A549 (cell line): ENCODE results near the gene SNRPA1. TPM values are rescaled to one million over a fixed set of nuclear protein-coding genes. Genes with fewer than 3 reads are reported as not detected.

ENCODE experiments used
- ATAC-seq, 2 experiments: fragments of 200-7000 bp in 1 of 2; fragments of >200 bp in 1 of 2; cut with Nextera tagmentation in 1 of 2; cut with Tn5 transposase in 1 of 2; 3 replicates each; pipeline versions ENCODE4 v1.8.0 to v1.9.1; 2018 to 2020; ENCODE audit warnings: mild to moderate bottlenecking in 1 of 2, moderate library complexity in 1 of 2
- CTCF ChIA-PET: fragments of 300-600 bp; sonication (Branson Sonifier 250); formaldehyde crosslinking; extraction: SDS; loops from one replicate; lab custom pipeline; 2021; ENCODE audit warnings: antibody characterized with exemption, inconsistent platforms; lab: Yijun Ruan, JAX
- POLR2A ChIA-PET: fragments of 350-600 bp; formaldehyde crosslinking; extraction: SDS; loops from one replicate; lab custom pipeline; 2021; ENCODE audit warnings: antibody characterized with exemption, inconsistent platforms; lab: Yijun Ruan, JAX
- DNase-seq, 2 experiments: peaks; one replicate each; pipeline versions ENCODE4 v3.0.0 to v3.0.0-alpha.2; 2011 to 2016; ENCODE audit warnings: low read depth in 1 of 2, low spot score in 1 of 2
- FAIRE-seq: peaks from 2 replicates; lab custom pipeline; 2011; peaks lifted over from hg19 to GRCh38; lab: Jason Lieb, UNC
- H3K27ac ChIP-seq, 2 experiments: fragments of >200 bp; sonication (Bioruptor Twin); formaldehyde crosslinking; 3 replicates each; pipeline ENCODE4 v1.5.1; 2016 to 2017
- H3K4me1 ChIP-seq: fragments of >200 bp; sonication (Bioruptor Twin); formaldehyde crosslinking; 3 replicates; pipeline ENCODE4 v1.6.1; 2016
- H3K4me2 ChIP-seq: fragments of >200 bp; sonication (Bioruptor Twin); formaldehyde crosslinking; 3 replicates; pipeline ENCODE4 v1.6.1; 2016
- H3K4me3 ChIP-seq: fragments of >200 bp; sonication (Bioruptor Twin); formaldehyde crosslinking; 3 replicates; pipeline ENCODE4 v1.5.1; 2016
- H3K9me3 ChIP-seq: fragments of >200 bp; sonication (Bioruptor Twin); formaldehyde crosslinking; 3 replicates; pipeline ENCODE4 v1.6.1; 2016
- CHD4 ChIP-seq: fragments of 200-600 bp; sonication (generic); IDR thresholded peaks from 2 replicates; pipeline ENCODE4 v1.6.1; 2016; ENCODE audit warnings: antibody characterized with exemption, mild to moderate bottlenecking, borderline replicate concordance
- EHMT2 ChIP-seq: fragments of 200-600 bp; sonication (generic); IDR thresholded peaks from 2 replicates; pipeline ENCODE4 v1.6.1; 2016; ENCODE audit warnings: antibody characterized with exemption, low read depth, mild to moderate bottlenecking, moderate library complexity
- ESRRA ChIP-seq: fragments of 150-350 bp; IDR thresholded peaks from 2 replicates; pipeline ENCODE4 v1.6.1; 2014; ENCODE audit warnings: mild to moderate bottlenecking, low read length, borderline replicate concordance
- FOSB ChIP-seq: fragments of 250-450 bp; sonication (Bioruptor Pico); IDR thresholded peaks from 2 replicates; pipeline ENCODE4 v1.5.0; 2020; ENCODE audit warnings: mild to moderate bottlenecking, moderate library complexity
- HOXB13 ChIP-seq: fragments of 250-450 bp; sonication (Bioruptor Pico); IDR thresholded peaks from 2 replicates; pipeline ENCODE4 v1.5.0; 2020; ENCODE audit warnings: low read depth, mild to moderate bottlenecking, moderate library complexity
- HOXB5 ChIP-seq: fragments of 250-450 bp; sonication (Bioruptor Pico); IDR thresholded peaks from 2 replicates; pipeline ENCODE4 v1.5.0; 2020; ENCODE audit warnings: mild to moderate bottlenecking, moderate library complexity
- KDM5A ChIP-seq: fragments of 200-600 bp; sonication (generic); IDR thresholded peaks from 2 replicates; pipeline ENCODE4 v1.6.1; 2016; ENCODE audit warnings: antibody characterized with exemption, mild to moderate bottlenecking
- MAZ ChIP-seq: fragments of 150-350 bp; IDR thresholded peaks from 2 replicates; pipeline ENCODE4 v1.6.1; 2014; ENCODE audit warnings: antibody characterized with exemption, low read depth, low read length, borderline replicate concordance
- NFE2L2 ChIP-seq: fragments of 150-350 bp; conservative IDR thresholded peaks from 2 replicates; pipeline ENCODE4 v1.6.1; 2014; ENCODE audit warnings: low read length
- RARB ChIP-seq: fragments of 250-450 bp; sonication (Bioruptor Pico); IDR thresholded peaks from 2 replicates; pipeline ENCODE4 v1.8.0; 2021; ENCODE audit warnings: mild to moderate bottlenecking, moderate library complexity
- RFX5 ChIP-seq: fragments of 450-650 bp; IDR thresholded peaks from 2 replicates; pipeline ENCODE4 v1.7.1; 2014; ENCODE audit warnings: antibody characterized with exemption, mild to moderate bottlenecking, moderate library complexity
- ZC3H11A ChIP-seq: fragments of 450-650 bp; IDR thresholded peaks from 2 replicates; pipeline ENCODE4 v1.6.1; 2014; ENCODE audit warnings: antibody characterized with exemption, mild to moderate bottlenecking
- ZNF302 ChIP-seq: fragments of 250-450 bp; sonication (Bioruptor Pico); IDR thresholded peaks from 2 replicates; pipeline ENCODE4 v1.9.0; 2021; ENCODE audit warnings: inconsistent platforms, mild to moderate bottlenecking, moderate library complexity
- WGBS: methylation state at CpG from one replicate; pipeline ENCODE4 v1.1.6; 2017; ENCODE audit errors: missing lambda C conversion rate; 5-methylcytosine and 5-hydroxymethylcytosine counted together
- polyA plus RNA-seq, 4 experiments: library from polyadenylated mRNA; depleted of rRNA in 3 of 4; stranded (reverse); fragments of >200 nt; fragmentation: RNase III in 1 of 4; extraction: RNeasy Plus Mini Kit Qiagen cat#74134 plus additional on column Dnase treatment in 1 of 4; gene quantifications; 2 replicates in 3 of 4; 3 replicates in 1 of 4; pipeline ENCODE4 v1.2.3, GENCODE V29; 2011 to 2017
- TF ChIP-seq, protein P1 (sequence below): fragments of >200 bp; sonication (Bioruptor Twin); formaldehyde crosslinking; IDR thresholded peaks from 3 replicates; pipeline ENCODE4 v1.6.1; 2016
- TF ChIP-seq, protein P2 (sequence below): fragments of 200-600 bp; sonication (generic); IDR thresholded peaks from 2 replicates; pipeline ENCODE4 v1.6.1; 2016; ENCODE audit warnings: antibody characterized with exemption, mild to moderate bottlenecking, moderate library complexity
- TF ChIP-seq, protein P3 (sequence below): fragments of 450-650 bp; IDR thresholded peaks from 2 replicates; pipeline ENCODE4 v1.6.1; 2014; ENCODE audit warnings: antibody characterized with exemption
- TF ChIP-seq, protein P4 (sequence below): fragments of >200 bp; sonication (Bioruptor Twin); formaldehyde crosslinking; IDR thresholded peaks from 3 replicates; pipeline ENCODE4 v1.5.1; 2016

The SNRPA1 gene
- polyA plus RNA-seq, 2 of the 4 experiments (the other 2 are of a cell fraction), result 140 to 177 TPM

DNA sequence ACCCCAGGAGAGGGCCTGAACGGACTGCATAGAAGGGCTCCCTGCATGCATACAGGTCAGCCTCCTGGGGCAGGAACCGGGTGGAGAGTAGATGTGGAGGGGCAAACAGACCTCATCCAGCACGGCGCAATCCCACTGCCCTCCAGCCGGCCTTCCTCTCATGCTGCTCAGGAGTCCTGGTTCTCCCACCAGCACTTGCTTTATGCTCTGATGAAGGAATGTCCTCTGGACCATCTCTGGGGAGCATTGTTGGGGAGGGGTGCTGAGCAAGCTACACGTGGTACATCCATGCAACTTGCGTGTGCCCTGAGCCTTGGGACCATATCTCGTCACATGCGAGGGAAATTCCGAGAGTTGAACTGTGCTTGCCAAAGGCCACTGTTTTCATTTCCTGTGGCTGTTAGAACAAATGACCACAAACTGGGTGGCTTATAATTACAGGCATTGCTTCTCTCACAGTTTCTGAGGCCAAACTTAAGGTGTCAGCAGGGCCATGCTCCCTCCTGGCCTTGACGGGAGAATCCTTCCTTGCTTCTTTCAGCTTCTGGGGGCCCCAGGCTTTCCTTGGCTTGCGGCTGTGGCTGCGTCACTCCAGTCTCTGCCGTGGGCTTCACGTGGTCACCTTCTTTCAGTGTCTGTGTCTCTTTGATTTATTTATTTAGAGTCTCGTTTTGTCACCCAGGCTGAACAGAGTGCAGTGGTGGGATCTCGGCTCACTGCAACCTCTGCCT is 30.0 kb downstream of the SNRPA1 start:
- WGBS, result 79% methylated on average over 17 of the region's 17 CpGs
- POLR2A ChIA-PET, result no interaction called here
- no peak for FAIRE-seq

DNA sequence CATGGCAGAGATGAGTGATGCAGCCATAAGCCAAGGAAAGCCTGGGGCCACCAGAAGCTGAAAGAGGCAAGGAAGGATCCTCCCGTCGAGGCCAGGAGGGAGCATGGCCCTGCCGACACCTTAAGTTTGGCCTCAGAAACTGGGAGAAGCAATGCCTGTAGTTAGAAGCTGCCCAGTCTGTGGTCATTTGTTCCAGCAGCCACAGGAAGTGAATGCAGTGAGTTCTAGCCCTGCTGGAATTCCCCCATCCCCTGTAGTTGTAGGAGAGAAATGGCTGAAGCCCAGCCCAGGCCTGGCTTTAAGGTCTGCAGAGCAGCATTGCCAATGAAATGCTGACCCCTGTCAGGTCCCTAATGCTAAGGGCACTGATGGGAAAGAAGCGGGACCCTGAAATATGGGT is 31.0 kb downstream of the SNRPA1 start:
- POLR2A ChIA-PET, result no interaction called here
- FAIRE-seq (no peak), DNase-seq (no peak), ATAC-seq (no peak)
- no peak overlapping the region for H3K4me3 ChIP-seq
- H3K4me1 ChIP-seq, result no peaks in the 10 kb centered on the region
- CTCF ChIA-PET, result interaction anchor here (1.1 to 5.4 kb wide), 3 partner anchors 9 to 248 kb away, joined by 6 to 45 read pairs (median 6); no protein-coding TSS in a partner anchor
- 90% methylated on average over 4 of the region's 4 CpGs for WGBS
- H3K27ac ChIP-seq, result no peak overlapping the region
- no peaks in the 10 kb centered on the region for H3K9me3 ChIP-seq
- H3K4me2 ChIP-seq, result no peak overlapping the region
- TF ChIP-seq, protein P1, sequence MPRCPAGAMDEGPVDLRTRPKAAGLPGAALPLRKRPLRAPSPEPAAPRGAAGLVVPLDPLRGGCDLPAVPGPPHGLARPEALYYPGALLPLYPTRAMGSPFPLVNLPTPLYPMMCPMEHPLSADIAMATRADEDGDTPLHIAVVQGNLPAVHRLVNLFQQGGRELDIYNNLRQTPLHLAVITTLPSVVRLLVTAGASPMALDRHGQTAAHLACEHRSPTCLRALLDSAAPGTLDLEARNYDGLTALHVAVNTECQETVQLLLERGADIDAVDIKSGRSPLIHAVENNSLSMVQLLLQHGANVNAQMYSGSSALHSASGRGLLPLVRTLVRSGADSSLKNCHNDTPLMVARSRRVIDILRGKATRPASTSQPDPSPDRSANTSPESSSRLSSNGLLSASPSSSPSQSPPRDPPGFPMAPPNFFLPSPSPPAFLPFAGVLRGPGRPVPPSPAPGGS, result no peak
- TF ChIP-seq KDM5A (no peak), MAZ (no peak), ESRRA (no peak), ZNF302 (no peak), RFX5 (no peak), FOSB (CRISPR knock-in tag) (no peak)
- TF ChIP-seq, protein P2, sequence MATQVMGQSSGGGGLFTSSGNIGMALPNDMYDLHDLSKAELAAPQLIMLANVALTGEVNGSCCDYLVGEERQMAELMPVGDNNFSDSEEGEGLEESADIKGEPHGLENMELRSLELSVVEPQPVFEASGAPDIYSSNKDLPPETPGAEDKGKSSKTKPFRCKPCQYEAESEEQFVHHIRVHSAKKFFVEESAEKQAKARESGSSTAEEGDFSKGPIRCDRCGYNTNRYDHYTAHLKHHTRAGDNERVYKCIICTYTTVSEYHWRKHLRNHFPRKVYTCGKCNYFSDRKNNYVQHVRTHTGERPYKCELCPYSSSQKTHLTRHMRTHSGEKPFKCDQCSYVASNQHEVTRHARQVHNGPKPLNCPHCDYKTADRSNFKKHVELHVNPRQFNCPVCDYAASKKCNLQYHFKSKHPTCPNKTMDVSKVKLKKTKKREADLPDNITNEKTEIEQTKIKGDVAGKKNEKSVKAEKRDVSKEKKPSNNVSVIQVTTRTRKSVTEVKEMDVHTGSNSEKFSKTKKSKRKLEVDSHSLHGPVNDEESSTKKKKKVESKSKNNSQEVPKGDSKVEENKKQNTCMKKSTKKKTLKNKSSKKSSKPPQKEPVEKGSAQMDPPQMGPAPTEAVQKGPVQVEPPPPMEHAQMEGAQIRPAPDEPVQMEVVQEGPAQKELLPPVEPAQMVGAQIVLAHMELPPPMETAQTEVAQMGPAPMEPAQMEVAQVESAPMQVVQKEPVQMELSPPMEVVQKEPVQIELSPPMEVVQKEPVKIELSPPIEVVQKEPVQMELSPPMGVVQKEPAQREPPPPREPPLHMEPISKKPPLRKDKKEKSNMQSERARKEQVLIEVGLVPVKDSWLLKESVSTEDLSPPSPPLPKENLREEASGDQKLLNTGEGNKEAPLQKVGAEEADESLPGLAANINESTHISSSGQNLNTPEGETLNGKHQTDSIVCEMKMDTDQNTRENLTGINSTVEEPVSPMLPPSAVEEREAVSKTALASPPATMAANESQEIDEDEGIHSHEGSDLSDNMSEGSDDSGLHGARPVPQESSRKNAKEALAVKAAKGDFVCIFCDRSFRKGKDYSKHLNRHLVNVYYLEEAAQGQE, result no peak

More for the DNA sequence above, 30.0 kb downstream of the SNRPA1 start:
- DNase-seq (no peak), ATAC-seq (peak in 1 of 2 experiments; percentile 5; a peak in 1 of 6 replicates)
- Histone ChIP-seq H3K4me2 (no peak overlapping the region), H3K4me1 (no peaks in the 10 kb centered on the region), H3K9me3 (no peaks in the 10 kb centered on the region), H3K27ac (no peak overlapping the region), H3K4me3 (no peak overlapping the region)
- TF ChIP-seq RFX5 (no peak), ESRRA (no peak), HOXB13 (no peak), ZC3H11A (no peak), NFE2L2 (no peak), HOXB5 (no peak), RARB (CRISPR knock-in tag) (no peak), EHMT2 (no peak), CHD4 (no peak)
- TF ChIP-seq, protein P3, sequence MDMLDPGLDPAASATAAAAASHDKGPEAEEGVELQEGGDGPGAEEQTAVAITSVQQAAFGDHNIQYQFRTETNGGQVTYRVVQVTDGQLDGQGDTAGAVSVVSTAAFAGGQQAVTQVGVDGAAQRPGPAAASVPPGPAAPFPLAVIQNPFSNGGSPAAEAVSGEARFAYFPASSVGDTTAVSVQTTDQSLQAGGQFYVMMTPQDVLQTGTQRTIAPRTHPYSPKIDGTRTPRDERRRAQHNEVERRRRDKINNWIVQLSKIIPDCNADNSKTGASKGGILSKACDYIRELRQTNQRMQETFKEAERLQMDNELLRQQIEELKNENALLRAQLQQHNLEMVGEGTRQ, result no peak
- TF ChIP-seq, protein P4, sequence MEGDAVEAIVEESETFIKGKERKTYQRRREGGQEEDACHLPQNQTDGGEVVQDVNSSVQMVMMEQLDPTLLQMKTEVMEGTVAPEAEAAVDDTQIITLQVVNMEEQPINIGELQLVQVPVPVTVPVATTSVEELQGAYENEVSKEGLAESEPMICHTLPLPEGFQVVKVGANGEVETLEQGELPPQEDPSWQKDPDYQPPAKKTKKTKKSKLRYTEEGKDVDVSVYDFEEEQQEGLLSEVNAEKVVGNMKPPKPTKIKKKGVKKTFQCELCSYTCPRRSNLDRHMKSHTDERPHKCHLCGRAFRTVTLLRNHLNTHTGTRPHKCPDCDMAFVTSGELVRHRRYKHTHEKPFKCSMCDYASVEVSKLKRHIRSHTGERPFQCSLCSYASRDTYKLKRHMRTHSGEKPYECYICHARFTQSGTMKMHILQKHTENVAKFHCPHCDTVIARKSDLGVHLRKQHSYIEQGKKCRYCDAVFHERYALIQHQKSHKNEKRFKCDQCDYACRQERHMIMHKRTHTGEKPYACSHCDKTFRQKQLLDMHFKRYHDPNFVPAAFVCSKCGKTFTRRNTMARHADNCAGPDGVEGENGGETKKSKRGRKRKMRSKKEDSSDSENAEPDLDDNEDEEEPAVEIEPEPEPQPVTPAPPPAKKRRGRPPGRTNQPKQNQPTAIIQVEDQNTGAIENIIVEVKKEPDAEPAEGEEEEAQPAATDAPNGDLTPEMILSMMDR, result no peak
- CTCF ChIA-PET, result interaction anchor here (1.3 to 6.4 kb wide), 2 partner anchors 8 to 177 kb away, joined by 3 to 66 read pairs; no protein-coding TSS in a partner anchor
